HG03442 (cell line): ENCODE measurements around the gene LINGO3.

Experiments
- ATAC-seq: cut with Tn5 transposase; IDR thresholded peaks from one replicate; pipeline ENCODE4 v1.9.1; 2021; ENCODE audit warnings: mild to moderate bottlenecking, moderate library complexity; ENCODE audit not compliant: unreplicated experiment

The LINGO3 gene

DNA sequence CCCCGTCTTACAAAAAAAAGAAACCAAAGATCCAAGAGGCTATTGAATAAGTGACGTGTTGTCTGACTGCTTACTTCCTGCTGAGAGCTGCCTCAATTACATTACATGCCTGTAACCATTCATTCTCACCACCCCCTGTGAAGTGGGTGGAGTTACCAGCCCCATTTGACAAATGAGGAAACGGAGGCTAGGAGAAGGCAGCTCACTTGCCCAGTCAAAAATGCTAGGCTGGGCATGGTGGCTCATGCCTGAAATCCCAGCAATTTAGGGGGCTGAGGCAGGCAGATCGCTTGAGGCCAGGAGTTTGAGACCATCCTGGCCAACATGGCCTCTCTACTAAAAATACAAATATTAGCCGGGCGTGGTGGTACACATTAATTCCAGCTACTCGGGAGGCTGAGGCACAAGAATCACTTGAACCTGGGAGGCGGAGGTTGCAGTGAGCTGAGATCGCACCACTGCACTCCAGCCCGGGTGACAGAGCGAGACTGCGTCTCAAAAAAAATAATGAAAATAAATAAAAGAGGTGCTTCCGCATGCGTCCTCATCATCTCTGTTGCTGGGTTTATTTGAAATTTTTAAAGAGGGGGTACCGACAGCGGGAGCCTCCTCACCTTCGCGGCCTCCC lies 19.9 kb upstream of the LINGO3 start:
- ATAC-seq: no peak

DNA sequence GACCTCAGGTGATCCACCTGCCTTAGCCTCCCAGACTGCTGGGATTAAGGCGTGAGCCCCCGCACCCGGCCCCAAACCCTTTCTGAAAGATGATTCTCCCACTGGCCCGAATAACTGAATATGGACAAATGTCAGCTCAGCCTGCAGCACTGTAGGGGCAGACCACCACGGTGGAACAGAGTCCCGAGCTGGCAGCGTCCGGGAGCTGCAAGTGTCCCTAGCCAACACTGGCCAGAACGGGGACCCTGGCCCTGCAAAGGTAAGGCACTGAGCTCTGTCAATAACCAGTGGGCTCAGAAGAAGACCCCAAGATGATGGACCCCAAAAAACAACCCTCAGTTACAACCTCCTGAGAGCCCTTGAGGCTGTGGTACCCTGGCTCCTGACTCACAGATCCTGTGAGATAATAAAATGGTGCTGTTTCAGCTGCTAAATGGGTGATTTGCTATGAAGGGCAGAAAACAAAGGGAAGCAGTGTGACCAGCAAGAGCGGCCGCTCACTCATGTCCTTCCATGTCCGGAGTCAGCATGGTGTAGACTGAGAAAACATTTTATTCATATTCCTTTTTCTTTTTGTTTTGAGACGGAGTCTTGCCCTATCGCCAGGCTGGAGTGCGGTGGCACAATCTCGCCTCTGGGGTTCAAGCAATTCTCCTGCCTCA lies 18.9 kb upstream of the LINGO3 start:
- ATAC-seq: no peak

DNA sequence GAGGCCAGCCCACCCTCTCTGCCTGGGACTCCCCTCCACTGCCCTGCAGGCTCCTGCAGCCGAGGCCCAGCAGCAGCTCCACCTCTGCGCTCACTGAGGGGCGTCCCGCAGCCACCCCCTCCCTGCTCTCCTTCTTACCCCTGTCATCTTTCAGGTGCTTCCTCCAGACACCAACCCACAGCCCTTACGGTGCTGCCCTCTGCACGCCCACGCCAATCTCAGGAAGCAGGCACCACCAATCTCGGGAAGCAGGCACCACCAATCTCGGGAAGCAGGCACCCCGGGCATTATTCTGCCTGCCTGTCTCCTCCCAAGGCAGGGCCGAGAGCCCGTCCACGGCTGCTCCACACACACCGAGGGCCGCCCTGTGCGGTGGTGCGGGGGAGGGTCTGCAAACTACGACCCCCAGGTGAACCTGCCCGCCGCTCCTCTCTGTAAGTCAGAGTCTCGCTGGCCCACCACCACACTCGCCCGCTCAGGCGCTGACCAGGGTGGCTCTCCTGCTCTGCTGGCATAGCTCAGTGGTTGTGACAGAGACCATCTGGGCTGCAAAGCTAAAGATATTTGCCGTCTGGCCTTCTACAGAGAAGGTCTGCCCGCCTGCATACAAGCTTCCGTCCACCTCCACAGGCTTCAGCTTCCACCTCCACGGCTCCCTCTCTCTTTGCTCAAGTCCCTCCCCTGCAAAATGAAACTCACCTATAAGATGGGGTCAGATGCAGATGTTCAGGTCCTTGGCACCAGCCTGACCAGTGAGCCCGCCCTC lies 17.5 kb upstream of the LINGO3 start:
- no peak for ATAC-seq

DNA sequence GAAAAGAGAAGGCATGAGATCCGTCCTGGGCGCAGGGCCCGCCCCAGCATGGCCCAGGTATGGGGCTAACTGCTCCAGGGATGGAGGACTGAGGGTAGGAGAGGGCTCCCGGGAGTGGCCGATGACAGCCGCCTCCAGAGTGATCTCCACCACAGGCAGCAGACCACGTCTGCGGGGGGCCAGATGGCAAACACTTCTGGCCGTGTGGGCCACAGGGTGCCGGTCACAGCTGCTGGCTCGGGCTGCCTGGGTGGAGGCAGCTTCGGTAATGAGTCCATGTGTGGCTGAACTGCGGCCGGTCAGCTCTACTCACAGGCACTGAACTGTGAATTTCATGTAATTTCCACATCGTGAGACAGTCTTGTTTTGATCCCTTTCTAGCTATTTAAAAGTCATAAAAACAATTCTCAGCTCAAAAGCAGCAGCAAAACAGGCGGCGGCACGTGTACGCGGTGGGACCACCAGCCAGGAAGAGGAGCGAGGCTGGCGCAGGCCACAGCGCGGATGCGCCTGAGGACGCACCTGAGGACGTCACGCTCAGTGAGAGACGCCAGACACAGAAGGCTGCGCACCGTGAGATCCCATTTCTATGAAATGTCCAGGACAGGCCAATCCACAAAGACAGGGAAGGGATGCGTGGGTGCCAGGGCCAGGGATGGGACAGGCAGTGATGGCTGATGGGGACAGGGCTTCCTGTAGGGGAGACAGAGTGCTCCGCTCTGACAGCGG lies 16.4 kb upstream of the LINGO3 start:
- no peak for ATAC-seq

GRCh38 chr19:2323707-2324106 lies 15.8 kb upstream of the LINGO3 start:
- no peak for ATAC-seq

DNA sequence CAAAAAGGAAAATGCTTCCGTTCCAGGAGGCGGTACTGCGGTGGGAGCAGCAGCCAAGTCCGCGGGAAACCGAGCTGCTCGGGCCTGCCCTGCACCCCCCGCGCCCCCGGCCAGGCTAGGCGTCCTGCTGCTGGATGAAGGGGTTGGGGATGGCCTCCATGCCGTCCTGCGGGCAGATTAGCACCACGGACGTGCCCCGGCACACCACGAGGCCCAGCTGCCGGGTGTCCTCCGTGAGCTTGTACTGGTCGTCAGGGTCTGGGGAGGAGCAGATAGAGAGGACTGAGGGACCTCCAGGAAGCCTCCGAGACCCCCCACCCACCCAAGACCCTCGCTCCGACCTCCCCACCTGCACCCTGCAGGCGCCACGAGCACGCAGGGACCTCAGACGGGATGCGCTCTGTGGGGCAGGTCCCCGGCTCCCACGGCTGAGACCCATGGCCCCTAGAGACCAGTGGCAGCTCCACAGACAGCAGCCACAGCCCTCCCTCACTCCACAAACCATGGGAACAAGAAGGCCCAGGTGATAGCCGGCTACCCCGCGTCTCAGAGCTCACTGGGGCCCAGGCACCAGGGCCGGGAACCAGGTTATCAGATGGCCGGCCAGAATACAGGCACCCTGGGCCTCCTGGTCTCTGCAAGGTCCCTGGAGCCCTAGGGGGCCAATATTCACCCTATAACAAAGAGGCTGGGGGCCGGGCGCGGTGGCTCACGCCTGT lies 13.8 kb upstream of the LINGO3 start:
- ATAC-seq: no peak

DNA sequence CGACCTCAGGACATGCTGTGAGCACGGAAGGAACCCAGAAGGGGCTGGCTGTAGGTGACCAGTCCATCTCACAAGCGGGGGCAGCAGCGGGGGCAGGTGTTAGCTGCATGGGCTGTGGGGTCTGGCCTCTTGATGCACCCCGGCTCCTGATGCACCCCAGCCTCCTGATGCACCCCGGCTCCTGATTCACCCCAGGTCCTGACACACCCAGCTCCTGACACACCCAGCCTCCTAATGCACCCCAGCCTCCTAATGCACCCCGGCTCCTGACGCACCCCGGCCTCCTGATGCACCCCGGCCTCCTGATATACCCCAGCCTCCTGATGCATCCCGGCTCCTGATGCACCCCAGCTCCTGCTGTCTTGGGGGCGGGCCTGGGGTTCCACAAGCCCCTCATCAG lies 13.0 kb upstream of the LINGO3 start:
- no peak for ATAC-seq

- no peak for ATAC-seq
Measured at GRCh38 chr19:2320049-2320448, 12.1 kb upstream of the LINGO3 start.

DNA sequence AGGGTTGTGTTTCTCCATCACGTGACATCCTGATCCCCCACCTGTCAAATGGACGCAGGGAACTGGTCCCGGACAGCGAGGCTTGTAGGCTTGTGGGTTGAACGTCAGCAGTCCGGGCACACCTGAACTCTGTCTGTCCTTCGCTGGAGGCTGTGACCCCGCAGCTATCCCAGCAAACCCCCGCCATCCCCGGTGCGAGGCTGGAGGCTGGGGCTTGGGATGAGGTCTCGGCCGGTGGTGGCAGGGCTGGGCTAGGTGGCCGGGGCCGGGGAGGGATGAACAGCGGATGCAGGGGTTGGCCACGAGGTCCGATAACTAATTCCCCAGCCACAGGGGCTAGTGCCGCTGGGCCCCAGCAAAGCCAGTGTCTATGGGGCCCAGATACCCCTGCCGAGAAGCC lies 11.6 kb upstream of the LINGO3 start:
- ATAC-seq: no peak

DNA sequence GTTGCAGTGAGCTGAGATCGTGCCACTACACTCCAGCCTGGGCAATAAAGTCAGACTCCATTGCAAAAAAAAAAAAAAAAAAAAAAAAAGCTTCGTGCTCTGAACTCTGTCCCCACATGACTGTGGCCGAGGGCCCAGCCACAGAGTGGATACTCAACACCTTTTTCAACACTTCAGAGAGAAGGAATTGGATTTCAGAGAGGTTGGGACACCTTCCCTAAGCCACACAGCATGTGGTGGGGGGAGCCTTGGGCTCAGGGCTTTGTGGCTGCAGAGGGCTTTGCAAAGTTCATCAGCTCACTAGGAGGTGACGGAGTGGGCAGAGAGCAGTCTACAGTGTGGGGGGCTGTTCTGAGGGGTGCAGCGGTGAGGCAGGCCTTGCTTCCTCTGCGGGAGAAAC lies 11.0 kb upstream of the LINGO3 start:
- ATAC-seq: no peak

- ATAC-seq: no peak
Measured at GRCh38 chr19:2317756-2318155, 9.8 kb upstream of the LINGO3 start.

GRCh38 chr19:2317300-2317699 lies 9.3 kb upstream of the LINGO3 start:
- no peak for ATAC-seq

GRCh38 chr19:2315818-2316353 lies 7.9 kb upstream of the LINGO3 start:
- no peak for ATAC-seq

GRCh38 chr19:2315121-2315817 lies 7.3 kb upstream of the LINGO3 start:
- ATAC-seq: no peak

GRCh38 chr19:2312820-2313501 lies 5.0 kb upstream of the LINGO3 start:
- ATAC-seq: no peak

DNA sequence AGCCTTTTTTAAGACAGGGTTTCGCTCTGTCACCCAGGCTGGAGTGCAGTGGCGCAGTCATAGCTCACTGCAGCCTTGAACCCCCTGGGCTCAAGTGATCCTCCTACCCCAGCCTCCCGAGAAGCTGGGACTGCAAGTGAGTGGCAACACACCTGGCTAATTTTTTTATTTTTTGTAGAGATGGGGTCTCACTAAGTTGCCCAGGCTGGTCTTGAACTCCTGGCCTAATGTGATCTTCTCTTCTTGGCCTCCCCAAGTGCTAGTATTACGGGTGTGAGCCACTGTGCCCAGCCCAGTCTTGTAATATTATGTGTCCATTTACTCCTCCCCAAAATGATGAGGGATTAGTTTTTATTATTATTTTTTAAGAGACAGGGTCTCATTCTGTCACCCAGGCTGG lies 3.1 kb upstream of the LINGO3 start:
- no peak for ATAC-seq

DNA sequence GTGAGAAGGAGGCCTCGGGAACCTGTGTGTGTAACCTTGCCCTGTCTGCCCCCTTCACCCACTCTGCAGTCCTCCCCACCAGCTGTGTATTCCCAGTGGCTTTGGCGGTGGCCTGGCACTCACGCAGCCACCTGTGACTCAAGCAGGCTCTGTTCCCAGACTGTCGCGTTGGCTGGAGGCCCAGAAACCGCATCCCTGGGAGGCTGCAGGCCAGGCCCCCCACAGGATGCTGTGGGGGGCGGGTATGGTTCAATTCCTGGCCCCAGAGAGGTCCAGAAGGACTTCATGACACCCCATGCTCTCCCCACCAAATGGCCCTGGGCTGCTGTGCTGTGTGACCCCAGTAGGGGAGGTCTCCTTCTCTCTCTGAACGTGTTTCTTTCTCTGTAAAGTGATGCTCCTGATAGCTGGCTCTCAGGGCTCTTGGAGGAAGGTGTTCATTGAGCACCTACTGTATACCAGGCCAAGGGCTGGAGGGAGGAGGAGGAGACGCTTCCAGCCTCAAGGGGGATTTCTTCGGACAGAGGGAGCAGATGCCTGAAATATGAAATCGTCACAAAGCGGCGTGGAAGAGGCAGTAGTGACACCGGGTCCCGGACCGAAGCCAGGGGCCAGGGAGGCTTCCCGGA lies 1.9 kb upstream of the LINGO3 start:
- ATAC-seq: no peak

DNA sequence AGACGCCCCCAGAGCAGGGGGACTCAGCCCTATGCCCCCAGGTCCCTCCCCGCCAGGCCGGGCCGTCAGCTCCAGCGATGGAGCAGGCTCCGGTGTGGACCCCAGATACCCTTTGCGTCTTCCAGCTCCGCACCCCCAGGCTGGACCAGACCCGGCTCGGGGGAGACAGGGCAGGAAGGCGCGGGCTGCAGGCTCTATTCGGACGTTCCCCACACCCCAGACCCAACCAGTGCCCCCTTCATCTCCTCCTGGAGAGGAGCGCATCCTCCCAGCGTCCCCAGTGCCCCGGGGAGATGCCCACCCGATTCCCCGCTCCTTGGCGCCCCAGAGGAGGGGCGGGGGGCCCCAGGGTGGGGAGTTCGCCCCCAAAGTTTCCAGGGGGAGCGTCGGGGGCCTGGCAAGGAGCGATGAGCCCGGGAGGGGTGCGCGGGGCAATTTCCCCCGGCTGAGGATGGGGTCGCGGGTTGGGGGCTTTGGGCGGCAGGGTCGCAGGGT lies 389 bp downstream of the LINGO3 start:
- ATAC-seq: no peak

DNA sequence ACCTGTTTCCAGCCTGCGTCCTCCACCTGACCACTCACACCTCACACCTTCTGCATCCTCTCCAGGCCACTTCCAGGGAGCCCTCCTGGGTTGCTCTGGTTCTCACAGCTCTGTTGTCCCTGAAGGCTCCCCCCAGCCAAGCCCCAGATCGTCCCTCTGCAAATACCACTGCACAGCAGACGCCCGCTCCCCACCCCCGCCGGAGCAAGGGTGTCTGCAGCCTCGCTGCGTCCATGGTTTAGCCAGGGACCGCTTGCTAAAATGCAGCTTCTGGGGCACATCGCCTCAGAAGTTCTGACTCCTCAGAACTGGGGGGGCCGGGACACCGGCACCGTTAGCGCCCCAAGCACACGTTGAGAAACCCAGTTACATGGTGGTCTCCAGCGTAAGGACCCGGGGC lies 983 bp downstream of the LINGO3 start:
- ATAC-seq: no peak
